ENCODE results near the gene NIPAL3. TPM values are rescaled to one million over a fixed set of nuclear protein-coding genes. Genes with fewer than 3 reads are reported as not detected.

Gene NIPAL3
- total and polyA plus RNA-seq, 2 donors from 2014 or later, result 13.5 to 46.4 TPM

DNA sequence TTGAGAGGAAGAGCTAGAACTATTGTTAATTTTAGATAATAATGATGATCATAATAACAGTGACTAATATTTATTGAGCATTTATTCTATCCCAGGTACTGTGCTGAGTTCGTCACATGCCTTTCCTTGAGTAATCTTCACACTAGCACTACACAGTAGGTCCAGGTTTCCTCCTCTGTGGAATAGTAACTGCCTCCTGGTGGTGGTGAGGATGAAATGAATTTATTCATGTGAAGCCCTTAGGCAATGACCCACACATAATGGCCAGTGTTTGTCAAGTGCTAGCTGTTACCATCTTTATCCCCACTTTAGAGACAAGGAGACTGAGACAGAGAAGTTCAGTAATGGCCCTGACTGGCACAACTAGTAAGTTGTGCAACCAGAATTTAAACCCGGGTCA is 5.9 kb downstream of the NIPAL3 start:
- Histone ChIP-seq H3K9ac (ENCODE audit: low read length in 3 of 3) (no peak overlapping the region), H3K27me3 (ENCODE audit: control insufficient read depth, insufficient read depth, low read length) (no peaks in the 10 kb centered on the region), H3K27ac (ENCODE audit: low read depth in 2 of 2, low read length in 2 of 2) (no peak overlapping the region), H3K9me3 (ENCODE audit: control insufficient read depth in 2 of 3, insufficient read depth in 1 of 3, low read length in 3 of 3) (no peaks in the 10 kb centered on the region), H3K4me3 (ENCODE audit: low read length in 3 of 3) (no peak overlapping the region), H3K36me3 (ENCODE audit: control insufficient read depth in 2 of 3, insufficient read depth in 3 of 3, low read length in 3 of 3) (peaks cover 0 to 4% (median 3%) of the 10 kb centered on the region in 3 donors), H3K4me1 (ENCODE audit: control insufficient read depth in 2 of 3, insufficient read depth in 2 of 3, low read depth in 1 of 3, low read length in 3 of 3) (peaks cover 0 to 8% (median 3%) of the 10 kb centered on the region in 3 donors)
- DNase-seq (no peak), FAIRE-seq (no peak)
- intact Hi-C loops (cut with DNase I), result no loop called here
- TF ChIP-seq, protein P1, sequence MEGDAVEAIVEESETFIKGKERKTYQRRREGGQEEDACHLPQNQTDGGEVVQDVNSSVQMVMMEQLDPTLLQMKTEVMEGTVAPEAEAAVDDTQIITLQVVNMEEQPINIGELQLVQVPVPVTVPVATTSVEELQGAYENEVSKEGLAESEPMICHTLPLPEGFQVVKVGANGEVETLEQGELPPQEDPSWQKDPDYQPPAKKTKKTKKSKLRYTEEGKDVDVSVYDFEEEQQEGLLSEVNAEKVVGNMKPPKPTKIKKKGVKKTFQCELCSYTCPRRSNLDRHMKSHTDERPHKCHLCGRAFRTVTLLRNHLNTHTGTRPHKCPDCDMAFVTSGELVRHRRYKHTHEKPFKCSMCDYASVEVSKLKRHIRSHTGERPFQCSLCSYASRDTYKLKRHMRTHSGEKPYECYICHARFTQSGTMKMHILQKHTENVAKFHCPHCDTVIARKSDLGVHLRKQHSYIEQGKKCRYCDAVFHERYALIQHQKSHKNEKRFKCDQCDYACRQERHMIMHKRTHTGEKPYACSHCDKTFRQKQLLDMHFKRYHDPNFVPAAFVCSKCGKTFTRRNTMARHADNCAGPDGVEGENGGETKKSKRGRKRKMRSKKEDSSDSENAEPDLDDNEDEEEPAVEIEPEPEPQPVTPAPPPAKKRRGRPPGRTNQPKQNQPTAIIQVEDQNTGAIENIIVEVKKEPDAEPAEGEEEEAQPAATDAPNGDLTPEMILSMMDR (IDR thresholded peaks at IDR 0.05; ENCODE audit: borderline replicate concordance, extremely low read depth, insufficient read depth), result no peak

DNA sequence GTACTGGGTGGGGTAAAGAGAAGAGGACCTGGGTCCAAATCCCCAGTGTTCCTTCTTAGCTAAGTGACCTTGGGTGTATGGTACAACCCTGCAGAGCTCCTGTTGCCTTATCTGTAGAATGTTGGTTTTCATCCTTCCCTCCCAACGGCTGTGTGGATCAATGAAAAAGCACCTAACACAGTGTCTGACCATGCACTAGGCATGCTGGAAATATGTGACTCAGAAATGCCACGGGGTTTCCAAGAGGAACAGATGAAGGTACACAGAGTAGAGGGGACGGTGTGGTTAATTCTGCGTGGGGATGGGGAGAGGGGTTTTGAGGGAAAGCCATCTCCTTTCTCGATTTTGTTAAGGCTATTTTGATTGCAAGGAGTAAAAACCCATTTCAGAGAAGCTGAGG is 8.6 kb downstream of the NIPAL3 start:
- H3K36me3 ChIP-seq (ENCODE audit: control insufficient read depth in 2 of 3, insufficient read depth in 3 of 3, low read length in 3 of 3), result peaks cover 0 to 4% (median 3%) of the 10 kb centered on the region in 3 donors
- no peak overlapping the region for H3K9ac ChIP-seq (ENCODE audit: low read length in 3 of 3)
- intact Hi-C loops (cut with DNase I), result no loop called here
- no peak for DNase-seq
- TF ChIP-seq, protein P1 (IDR thresholded peaks at IDR 0.05; ENCODE audit: borderline replicate concordance, extremely low read depth, insufficient read depth), result no peak
- no peak overlapping the region for H3K27ac ChIP-seq (ENCODE audit: low read depth in 2 of 2, low read length in 2 of 2)
- no peaks in the 10 kb centered on the region for H3K27me3 ChIP-seq (ENCODE audit: control insufficient read depth, insufficient read depth, low read length)
- no peak for FAIRE-seq
- no peaks in the 10 kb centered on the region for H3K9me3 ChIP-seq (ENCODE audit: control insufficient read depth in 2 of 3, insufficient read depth in 1 of 3, low read length in 3 of 3)
- no peaks in the 10 kb centered on the region for H3K4me1 ChIP-seq (ENCODE audit: control insufficient read depth in 2 of 3, insufficient read depth in 2 of 3, low read depth in 1 of 3, low read length in 3 of 3)
- H3K4me3 ChIP-seq (ENCODE audit: low read length in 3 of 3), result no peak overlapping the region

DNA sequence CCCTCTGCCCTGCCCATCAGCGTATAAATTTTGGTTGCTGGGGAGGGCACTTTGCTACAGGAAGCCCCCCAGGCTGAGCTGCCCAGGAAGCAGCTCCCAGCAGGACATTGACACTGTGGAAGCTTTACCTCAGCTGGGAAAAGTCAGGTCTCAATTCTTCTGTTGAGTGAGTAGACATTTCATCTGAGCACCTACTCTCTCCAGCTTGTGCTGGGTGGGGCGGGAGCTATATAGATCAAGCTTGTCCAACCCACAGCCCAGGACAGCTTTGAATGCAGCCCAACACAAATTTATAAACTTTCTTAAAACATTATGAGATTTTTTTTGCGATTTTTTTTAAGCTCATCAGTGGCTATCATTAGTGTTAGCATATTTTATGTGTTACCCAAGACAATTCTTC is 9.4 kb downstream of the NIPAL3 start:
- DNase-seq (no peak), FAIRE-seq (no peak)
- Histone ChIP-seq H3K9ac (ENCODE audit: low read length in 3 of 3) (no peak overlapping the region), H3K4me3 (ENCODE audit: low read length in 3 of 3) (no peak overlapping the region), H3K27me3 (ENCODE audit: control insufficient read depth, insufficient read depth, low read length) (no peaks in the 10 kb centered on the region), H3K4me1 (ENCODE audit: control insufficient read depth in 2 of 3, insufficient read depth in 2 of 3, low read depth in 1 of 3, low read length in 3 of 3) (no peaks in the 10 kb centered on the region), H3K36me3 (ENCODE audit: control insufficient read depth in 2 of 3, insufficient read depth in 3 of 3, low read length in 3 of 3) (peaks cover 0 to 4% (median 0%) of the 10 kb centered on the region in 3 donors), H3K9me3 (ENCODE audit: control insufficient read depth in 2 of 3, insufficient read depth in 1 of 3, low read length in 3 of 3) (no peaks in the 10 kb centered on the region), H3K27ac (ENCODE audit: low read depth in 2 of 2, low read length in 2 of 2) (no peak overlapping the region)
- TF ChIP-seq, protein P1 (IDR thresholded peaks at IDR 0.05; ENCODE audit: borderline replicate concordance, extremely low read depth, insufficient read depth), result no peak
- intact Hi-C loops (cut with DNase I), result no loop called here

DNA sequence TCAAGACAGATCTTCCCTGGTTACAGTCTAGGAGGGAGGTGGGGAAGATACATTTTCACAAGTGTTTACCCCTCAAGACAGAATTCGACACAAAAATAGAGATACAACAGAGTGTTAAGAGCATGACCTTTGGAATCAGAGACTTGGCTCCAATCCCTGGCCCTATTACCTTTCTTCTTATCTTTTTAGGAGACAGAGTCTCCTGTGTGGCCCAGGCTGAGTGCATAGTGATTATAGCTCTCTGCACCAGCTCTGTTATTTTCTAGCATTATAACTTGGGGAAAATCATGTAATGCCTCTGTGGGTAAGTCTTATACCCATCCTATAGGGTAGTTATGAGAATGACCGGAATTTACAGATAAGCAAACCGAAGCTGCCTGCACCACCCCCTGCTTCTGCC is 9.8 kb downstream of the NIPAL3 start:
- no peak for DNase-seq
- intact Hi-C loops (cut with DNase I), result no loop called here
- no peak overlapping the region for H3K4me3 ChIP-seq (ENCODE audit: low read length in 3 of 3)
- no peaks in the 10 kb centered on the region for H3K9me3 ChIP-seq (ENCODE audit: control insufficient read depth in 2 of 3, insufficient read depth in 1 of 3, low read length in 3 of 3)
- H3K27me3 ChIP-seq (ENCODE audit: control insufficient read depth, insufficient read depth, low read length), result no peaks in the 10 kb centered on the region
- no peak for FAIRE-seq
- no peak overlapping the region for H3K9ac ChIP-seq (ENCODE audit: low read length in 3 of 3)
- H3K4me1 ChIP-seq (ENCODE audit: control insufficient read depth in 2 of 3, insufficient read depth in 2 of 3, low read depth in 1 of 3, low read length in 3 of 3), result no peaks in the 10 kb centered on the region
- H3K36me3 ChIP-seq (ENCODE audit: control insufficient read depth in 2 of 3, insufficient read depth in 3 of 3, low read length in 3 of 3), result peaks cover 0 to 4% (median 0%) of the 10 kb centered on the region in 3 donors
- TF ChIP-seq, protein P1 (IDR thresholded peaks at IDR 0.05; ENCODE audit: borderline replicate concordance, extremely low read depth, insufficient read depth), result no peak
- H3K27ac ChIP-seq (ENCODE audit: low read depth in 2 of 2, low read length in 2 of 2), result no peak overlapping the region
